HCEC 1CT (cell line): ENCODE data around the gene MED26.

ENCODE experiments used
- DNase-seq: peaks from one replicate; pipeline ENCODE4 v3.0.0-alpha.2; 2017

The MED26 gene

GRCh38 chr19:16531380-16531669 lies 96.7 kb downstream of the MED26 start:
- DNase-seq: no peak

- DNase-seq: no peak
Observed at GRCh38 chr19:16530540-16531379, 97.2 kb downstream of the MED26 start.

DNA sequence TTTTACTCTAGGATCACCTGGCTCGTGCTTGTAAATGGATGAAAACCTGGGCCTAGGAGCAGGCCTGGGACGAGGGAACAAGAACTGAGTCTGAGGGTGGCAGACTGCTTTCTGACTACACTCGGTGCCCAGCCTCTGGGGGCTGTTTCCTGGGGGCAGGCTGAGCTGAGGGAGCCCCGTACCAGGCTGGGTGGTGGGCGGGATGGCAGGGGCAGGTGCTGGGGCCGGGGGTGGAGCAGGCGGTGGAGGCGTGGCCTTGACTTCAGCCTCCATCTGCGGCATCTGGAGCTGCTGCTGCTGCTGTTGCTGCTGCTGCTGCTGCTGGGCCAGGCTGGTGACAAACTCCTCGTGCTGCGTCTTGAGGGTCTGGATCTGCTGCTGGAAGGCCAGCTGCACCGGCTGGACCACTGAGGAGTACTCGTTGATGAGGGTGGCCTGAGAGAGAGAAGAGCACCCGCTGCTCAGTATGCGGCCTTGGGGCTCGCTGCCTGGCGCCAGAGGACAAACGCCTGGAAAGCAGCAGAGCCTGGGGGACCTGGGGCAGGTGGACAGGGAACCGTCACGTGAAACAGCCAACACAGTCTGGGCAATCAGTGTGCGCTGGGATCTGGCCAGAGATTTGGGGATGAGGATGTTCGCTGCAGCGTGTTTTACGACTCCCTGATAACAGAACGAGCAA lies 98.4 kb downstream of the MED26 start:
- no peak for DNase-seq

DNA sequence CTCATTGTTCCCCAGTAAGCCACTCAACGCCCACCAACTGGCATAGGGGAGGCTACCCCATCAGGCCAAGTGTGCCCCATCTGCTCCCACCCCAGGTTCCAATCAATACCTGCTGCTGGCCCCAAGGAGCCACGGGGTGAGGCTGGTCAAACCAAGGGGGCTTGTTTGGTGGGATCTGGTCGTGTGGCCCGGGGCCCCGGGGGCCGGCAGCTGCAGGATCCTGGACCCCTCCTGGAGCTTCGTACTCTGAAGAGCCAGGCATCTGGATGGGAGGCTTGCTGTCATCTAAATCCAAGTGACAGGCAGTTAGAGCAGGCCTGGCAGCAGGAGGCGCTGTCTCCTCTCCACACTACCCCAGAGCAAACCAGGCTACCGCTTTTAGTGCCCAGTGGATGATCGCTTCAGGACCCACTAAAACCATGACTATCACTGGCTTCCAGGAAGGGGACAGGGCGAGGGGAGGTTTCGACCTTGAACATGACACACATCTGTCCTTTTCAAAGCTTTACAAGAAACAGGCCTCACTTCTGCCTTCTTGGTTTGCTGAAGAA lies 100.0 kb downstream of the MED26 start:
- DNase-seq: no peak

- no peak for DNase-seq
Observed at GRCh38 chr19:16527334-16527935, 100.6 kb downstream of the MED26 start.

GRCh38 chr19:16525751-16526481 lies 102.1 kb downstream of the MED26 start:
- no peak for DNase-seq

- DNase-seq: no peak
Observed at GRCh38 chr19:16524991-16525734, 102.8 kb downstream of the MED26 start.
